HepG2 (cell line): ENCODE measurements around the gene AGO4. TPM values are rescaled to one million over a fixed set of nuclear protein-coding genes. Genes with fewer than 3 reads are reported as not detected.

Experiments used
- CBX1 ChIP-seq: IDR thresholded peaks from one replicate; pipeline ENCODE4 v1.6.1; 2016; ENCODE audit warnings: antibody characterized with exemption, low read depth
- NAIF1 ChIP-seq: sonication (generic); formaldehyde crosslinking; IDR thresholded peaks from 2 replicates; pipeline ENCODE4 v1.5.0; 2020; ENCODE audit warnings: mild to moderate bottlenecking, missing genetic modification reagents, borderline replicate concordance
- USF2 ChIP-seq, 2 experiments: sonication (generic) in 1 of 2; formaldehyde crosslinking in 1 of 2; IDR thresholded peaks; 2 replicates each; pipeline versions ENCODE4 v1.5.1 to v1.6.1; 2011 to 2020; ENCODE audit warnings: borderline replicate concordance in 1 of 2, low read depth in 1 of 2, low read length in 1 of 2, mild to moderate bottlenecking in 1 of 2, missing genetic modification reagents in 1 of 2, moderate library complexity in 1 of 2
- YY1 ChIP-seq: IDR thresholded peaks from 2 replicates; pipeline ENCODE4 v1.6.1; 2011; ENCODE audit warnings: low read length, low read depth, moderate library complexity, mild to moderate bottlenecking; ENCODE audit not compliant: insufficient read depth, insufficient replicate concordance
- ZNF292 ChIP-seq: sonication (generic); formaldehyde crosslinking; IDR thresholded peaks from 2 replicates; pipeline ENCODE4 v1.8.1; 2022; ENCODE audit warnings: mild to moderate bottlenecking, low read depth, missing genetic modification reagents, borderline replicate concordance
- ZNF337 ChIP-seq: sonication (generic); formaldehyde crosslinking; IDR thresholded peaks from 2 replicates; pipeline ENCODE4 v1.5.1; 2020; ENCODE audit warnings: missing genetic modification reagents, low read depth, mild to moderate bottlenecking, borderline replicate concordance
- ZNF367 ChIP-seq: sonication (generic); formaldehyde crosslinking; IDR thresholded peaks from 2 replicates; pipeline ENCODE4 v1.4.0; 2020; ENCODE audit warnings: missing genetic modification reagents, borderline replicate concordance
- ZNF484 ChIP-seq: sonication (generic); formaldehyde crosslinking; IDR thresholded peaks from 2 replicates; pipeline ENCODE4 v1.5.1; 2020; ENCODE audit warnings: mild to moderate bottlenecking, low read depth, missing genetic modification reagents, borderline replicate concordance
- ZNF773 ChIP-seq: sonication (generic); formaldehyde crosslinking; IDR thresholded peaks from 2 replicates; pipeline ENCODE4 v1.4.0; 2020; ENCODE audit warnings: missing genetic modification reagents, borderline replicate concordance
- ZNF816 ChIP-seq: sonication (generic); formaldehyde crosslinking; IDR thresholded peaks from 2 replicates; pipeline ENCODE4 v1.8.0; 2022; ENCODE audit warnings: missing genetic modification reagents, mild to moderate bottlenecking, borderline replicate concordance
- polyA plus RNA-seq, 8 experiments: library from polyadenylated mRNA; depleted of rRNA in 3 of 8; stranded (reverse) in 7 of 8; unstranded in 1 of 8; fragments of >200 nt; fragmentation: Illumina TruSeq in 4 of 8; extraction: Trizol in 4 of 8; gene quantifications; 2 replicates each; pipeline versions ENCODE4 v1.2.1 to v1.2.3, GENCODE V29; 2011 to 2016; ENCODE audit warnings: low read depth in 4 of 8, missing spikeins in 1 of 8, mixed read lengths in 1 of 8; ENCODE audit not compliant: insufficient read depth in 1 of 8
- total RNA-seq, 5 experiments: library from RNA; depleted of rRNA; stranded (reverse); fragments of >200 nt; fragmentation: Illumina TruSeq; extraction: Trizol; gene quantifications; 2 replicates each; pipeline ENCODE4 v1.2.3, GENCODE V29; 2016; ENCODE audit warnings: low read depth in 1 of 5
- TF ChIP-seq, protein P1 (sequence below): sonication (generic); formaldehyde crosslinking; IDR thresholded peaks from 2 replicates; pipeline ENCODE4 v1.5.0; 2020; ENCODE audit warnings: mild to moderate bottlenecking, missing genetic modification reagents
- TF ChIP-seq, protein P2 (sequence below): sonication (generic); formaldehyde crosslinking; IDR thresholded peaks from 2 replicates; pipeline ENCODE4 v1.4.0; 2020; ENCODE audit warnings: missing genetic modification reagents; ENCODE audit errors: not compliant biosample characterization
- TF ChIP-seq, protein P3 (sequence below): sonication (generic); formaldehyde crosslinking; IDR thresholded peaks from 2 replicates; pipeline ENCODE4 v1.4.0; 2020; ENCODE audit warnings: mild to moderate bottlenecking, missing genetic modification reagents, borderline replicate concordance
- TF ChIP-seq, protein P4 (sequence below): sonication (generic); formaldehyde crosslinking; IDR thresholded peaks from 2 replicates; pipeline ENCODE4 v1.4.0; 2020; ENCODE audit warnings: mild to moderate bottlenecking, missing genetic modification reagents, borderline replicate concordance

AGO4 gene
- total and polyA plus RNA-seq, 2 of the 13 experiments (the other 11 are each of a cell fraction or from before 2014, with no cell fraction given): 6.0 to 13.8 TPM

- TF ChIP-seq ZNF367 (CRISPR knock-in tag) (no peak), ZNF292 (CRISPR knock-in tag) (peak; percentile 86), USF2 (IDR thresholded peaks at IDR 0.05; ENCODE audit: low read depth, low read length) (no peak), USF2 (CRISPR knock-in tag; IDR thresholded peaks at IDR 0.05; ENCODE audit: borderline replicate concordance) (no peak; the same call in 1 of the 2 replicates), NAIF1 (CRISPR knock-in tag) (no peak), YY1 (peak; percentile 8), ZNF484 (no peak), ZNF816 (CRISPR knock-in tag) (no peak), ZNF773 (no peak), CBX1 (peak; percentile 62), ZNF337 (CRISPR knock-in tag) (no peak)
- TF ChIP-seq, protein P1, sequence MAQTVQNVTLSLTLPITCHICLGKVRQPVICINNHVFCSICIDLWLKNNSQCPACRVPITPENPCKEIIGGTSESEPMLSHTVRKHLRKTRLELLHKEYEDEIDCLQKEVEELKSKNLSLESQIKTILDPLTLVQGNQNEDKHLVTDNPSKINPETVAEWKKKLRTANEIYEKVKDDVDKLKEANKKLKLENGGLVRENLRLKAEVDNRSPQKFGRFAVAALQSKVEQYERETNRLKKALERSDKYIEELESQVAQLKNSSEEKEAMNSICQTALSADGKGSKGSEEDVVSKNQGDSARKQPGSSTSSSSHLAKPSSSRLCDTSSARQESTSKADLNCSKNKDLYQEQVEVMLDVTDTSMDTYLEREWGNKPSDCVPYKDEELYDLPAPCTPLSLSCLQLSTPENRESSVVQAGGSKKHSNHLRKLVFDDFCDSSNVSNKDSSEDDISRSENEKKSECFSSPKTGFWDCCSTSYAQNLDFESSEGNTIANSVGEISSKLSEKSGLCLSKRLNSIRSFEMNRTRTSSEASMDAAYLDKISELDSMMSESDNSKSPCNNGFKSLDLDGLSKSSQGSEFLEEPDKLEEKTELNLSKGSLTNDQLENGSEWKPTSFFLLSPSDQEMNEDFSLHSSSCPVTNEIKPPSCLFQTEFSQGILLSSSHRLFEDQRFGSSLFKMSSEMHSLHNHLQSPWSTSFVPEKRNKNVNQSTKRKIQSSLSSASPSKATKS (CRISPR knock-in tag): 0 out of 2 replicates have a peak, but pooled peaks have one; percentile 21
- TF ChIP-seq, protein P2, sequence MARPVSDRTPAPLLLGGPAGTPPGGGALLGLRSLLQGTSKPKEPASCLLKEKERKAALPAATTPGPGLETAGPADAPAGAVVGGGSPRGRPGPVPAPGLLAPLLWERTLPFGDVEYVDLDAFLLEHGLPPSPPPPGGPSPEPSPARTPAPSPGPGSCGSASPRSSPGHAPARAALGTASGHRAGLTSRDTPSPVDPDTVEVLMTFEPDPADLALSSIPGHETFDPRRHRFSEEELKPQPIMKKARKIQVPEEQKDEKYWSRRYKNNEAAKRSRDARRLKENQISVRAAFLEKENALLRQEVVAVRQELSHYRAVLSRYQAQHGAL (CRISPR knock-in tag): no peak
- TF ChIP-seq, protein P3, sequence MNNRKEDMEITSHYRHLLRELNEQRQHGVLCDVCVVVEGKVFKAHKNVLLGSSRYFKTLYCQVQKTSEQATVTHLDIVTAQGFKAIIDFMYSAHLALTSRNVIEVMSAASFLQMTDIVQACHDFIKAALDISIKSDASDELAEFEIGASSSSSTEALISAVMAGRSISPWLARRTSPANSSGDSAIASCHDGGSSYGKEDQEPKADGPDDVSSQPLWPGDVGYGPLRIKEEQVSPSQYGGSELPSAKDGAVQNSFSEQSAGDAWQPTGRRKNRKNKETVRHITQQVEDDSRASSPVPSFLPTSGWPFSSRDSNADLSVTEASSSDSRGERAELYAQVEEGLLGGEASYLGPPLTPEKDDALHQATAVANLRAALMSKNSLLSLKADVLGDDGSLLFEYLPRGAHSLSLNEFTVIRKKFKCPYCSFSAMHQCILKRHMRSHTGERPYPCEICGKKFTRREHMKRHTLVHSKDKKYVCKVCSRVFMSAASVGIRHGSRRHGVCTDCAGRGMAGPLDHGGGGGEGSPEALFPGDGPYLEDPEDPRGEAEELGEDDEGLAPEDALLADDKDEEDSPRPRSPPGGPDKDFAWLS (CRISPR knock-in tag): no peak
- TF ChIP-seq, protein P4, sequence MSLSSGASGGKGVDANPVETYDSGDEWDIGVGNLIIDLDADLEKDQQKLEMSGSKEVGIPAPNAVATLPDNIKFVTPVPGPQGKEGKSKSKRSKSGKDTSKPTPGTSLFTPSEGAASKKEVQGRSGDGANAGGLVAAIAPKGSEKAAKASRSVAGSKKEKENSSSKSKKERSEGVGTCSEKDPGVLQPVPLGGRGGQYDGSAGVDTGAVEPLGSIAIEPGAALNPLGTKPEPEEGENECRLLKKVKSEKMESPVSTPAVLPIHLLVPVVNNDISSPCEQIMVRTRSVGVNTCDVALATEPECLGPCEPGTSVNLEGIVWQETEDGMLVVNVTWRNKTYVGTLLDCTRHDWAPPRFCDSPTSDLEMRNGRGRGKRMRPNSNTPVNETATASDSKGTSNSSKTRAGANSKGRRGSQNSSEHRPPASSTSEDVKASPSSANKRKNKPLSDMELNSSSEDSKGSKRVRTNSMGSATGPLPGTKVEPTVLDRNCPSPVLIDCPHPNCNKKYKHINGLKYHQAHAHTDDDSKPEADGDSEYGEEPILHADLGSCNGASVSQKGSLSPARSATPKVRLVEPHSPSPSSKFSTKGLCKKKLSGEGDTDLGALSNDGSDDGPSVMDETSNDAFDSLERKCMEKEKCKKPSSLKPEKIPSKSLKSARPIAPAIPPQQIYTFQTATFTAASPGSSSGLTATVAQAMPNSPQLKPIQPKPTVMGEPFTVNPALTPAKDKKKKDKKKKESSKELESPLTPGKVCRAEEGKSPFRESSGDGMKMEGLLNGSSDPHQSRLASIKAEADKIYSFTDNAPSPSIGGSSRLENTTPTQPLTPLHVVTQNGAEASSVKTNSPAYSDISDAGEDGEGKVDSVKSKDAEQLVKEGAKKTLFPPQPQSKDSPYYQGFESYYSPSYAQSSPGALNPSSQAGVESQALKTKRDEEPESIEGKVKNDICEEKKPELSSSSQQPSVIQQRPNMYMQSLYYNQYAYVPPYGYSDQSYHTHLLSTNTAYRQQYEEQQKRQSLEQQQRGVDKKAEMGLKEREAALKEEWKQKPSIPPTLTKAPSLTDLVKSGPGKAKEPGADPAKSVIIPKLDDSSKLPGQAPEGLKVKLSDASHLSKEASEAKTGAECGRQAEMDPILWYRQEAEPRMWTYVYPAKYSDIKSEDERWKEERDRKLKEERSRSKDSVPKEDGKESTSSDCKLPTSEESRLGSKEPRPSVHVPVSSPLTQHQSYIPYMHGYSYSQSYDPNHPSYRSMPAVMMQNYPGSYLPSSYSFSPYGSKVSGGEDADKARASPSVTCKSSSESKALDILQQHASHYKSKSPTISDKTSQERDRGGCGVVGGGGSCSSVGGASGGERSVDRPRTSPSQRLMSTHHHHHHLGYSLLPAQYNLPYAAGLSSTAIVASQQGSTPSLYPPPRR (CRISPR knock-in tag): no peak
Measured at GRCh38 chr1:35769188-35769758, 38.5 kb upstream of the AGO4 start (continued).
